Pancreas (tissue), 10 donors: Measurements from ENCODE around the gene BAHCC1. TPM values are rescaled to one million over a fixed set of nuclear protein-coding genes. Genes with fewer than 3 reads are reported as not detected.

Experiments used
- ATAC-seq, 4 donors: fragments of 200-7000 bp; cut with Tn5 transposase; one replicate each; pipeline versions ENCODE4 v1.8.0 to v1.9.1; 2020; ENCODE audit warnings: mild to moderate bottlenecking in 4 of 4, moderate library complexity in 4 of 4
- DNase-seq, 6 donors: peaks; one replicate each; pipeline ENCODE4 v3.0.0-alpha.2; 2020
- FAIRE-seq: peaks from 2 replicates; lab custom pipeline; 2012; peaks lifted over from hg19 to GRCh38; lab: Jason Lieb, UNC
- H3K27ac ChIP-seq, 4 donors: fragments of 200-600 bp; sonication (generic); 1 replicate in 3 of 4; 2 replicates in 1 of 4; pipeline versions ENCODE4 v1.5.0 to v1.8.0; 2020
- H3K27me3 ChIP-seq, 4 donors: fragments of 200-600 bp; one replicate each; pipeline ENCODE4 v1.8.0; 2021
- H3K36me3 ChIP-seq, 3 donors: fragments of 200-600 bp; sonication (generic) in 1 of 3; one replicate each; pipeline versions ENCODE4 v1.5.0 to v1.8.0; 2020 to 2021
- H3K4me1 ChIP-seq, 3 donors: fragments of 200-600 bp; one replicate each; pipeline ENCODE4 v1.8.0; 2021
- H3K4me3 ChIP-seq, 4 donors: fragments of 200-600 bp; sonication (generic) in 2 of 4; one replicate each; pipeline versions ENCODE4 v1.5.0 to v1.8.0; 2020 to 2021
- H3K9me3 ChIP-seq, 4 donors: fragments of 200-600 bp; one replicate each; pipeline ENCODE4 v1.8.0; 2021
- CTCF ChIP-seq, 4 donors: fragments of 200-600 bp; sonication (generic) in 3 of 4; IDR thresholded peaks; one replicate each; pipeline versions ENCODE4 v1.5.0 to v1.8.0; 2021; ENCODE audit warnings: antibody characterized with exemption in 4 of 4
- WGBS, 2 donors: extraction: QIAGEN DNeasy Blood & Tissue Kit; methylation state at CpG; one replicate each; pipeline ENCODE4 v1.1.7; 2013; 5-methylcytosine and 5-hydroxymethylcytosine counted together
- intact Hi-C, 3 donors: fragments of 100-400 bp; cut with DNase I; formaldehyde crosslinking; loops; one replicate each; pipeline versions ENCODE4 v1.11.1 to v1.14.2; 2022
- polyA plus RNA-seq, 2 donors: library from polyadenylated mRNA; stranded (reverse); fragments of 200-250 nt; gene quantifications; one replicate each; pipeline ENCODE4 v1.2.3, GENCODE V29; 2013
- total RNA-seq, 6 donors: library from RNA; stranded (reverse); fragmentation: NEBNext Ultra II Directional in 4 of 6; extraction: Animal tissue kit (Norgen Biotek cat#: 25700) in 4 of 6; gene quantifications; one replicate each; pipeline versions ENCODE4 v1.2.1 to v1.2.4, GENCODE V29; 2021 to 2023
- donor health status: healthy with polysubstance abuse.
- donor health status: DM: no; HTN: no; CAD: no; lungs with moderate emphysema.
- donor health status: DM: no; HTN: no; CAD: no.
- donor health status: control.
- donor health status: control.
- donor health status: Bipolar disorder and iron deficiency.
- donor health status: DM: yes; HTN: yes; CAD: no.
- donor health status: DM: no; HTN: no; CAD: no.
- donor health status: DM: no; HTN: no; CAD: no.
- donor health status: DM: yes; HTN: yes; CAD: no.

BAHCC1 gene
- total and polyA plus RNA-seq, 8 donors = 8.0 to 24.1 (median 10.5) TPM

- DNase-seq = peak in 2 of 6 donors; percentile 42 to 65
- no peak for TF ChIP-seq CTCF (IDR thresholded peaks at IDR 0.05)
- no peak for ATAC-seq
- WGBS, 2 donors = 82 to 94% methylated on average over 31 to 32 of the region's 32 CpGs
- H3K9me3 ChIP-seq = no peaks in the 10 kb centered on the region
- intact Hi-C loops = no loop called here
- no peak overlapping the region for H3K4me3 ChIP-seq
- peaks cover 19 to 22% (median 20%) of the 10 kb centered on the region in 3 donors for H3K4me1 ChIP-seq
- H3K27ac ChIP-seq = no peak overlapping the region
- FAIRE-seq = no peak
- H3K27me3 ChIP-seq = no peaks in the 10 kb centered on the region
- H3K36me3 ChIP-seq = no peaks in the 10 kb centered on the region
Measured at GRCh38 chr17:81368161-81369022, 26.9 kb upstream of the BAHCC1 start.

- no peak for DNase-seq
- Histone ChIP-seq H3K27me3 (no peaks in the 10 kb centered on the region), H3K4me1 (peaks cover 8 to 10% (median 9%) of the 10 kb centered on the region in 3 donors), H3K9me3 (no peaks in the 10 kb centered on the region), H3K27ac (no peak overlapping the region), H3K36me3 (no peaks in the 10 kb centered on the region), H3K4me3 (no peak overlapping the region)
- no peak for TF ChIP-seq CTCF (IDR thresholded peaks at IDR 0.05)
- intact Hi-C loops = no loop called here
- 87 to 95% methylated on average over 5 of the region's 5 CpGs for WGBS, 2 donors
- FAIRE-seq = no peak
- ATAC-seq = no peak
Measured at GRCh38 chr17:81370294-81370693, 25.0 kb upstream of the BAHCC1 start.

- intact Hi-C loops = no loop called here
- ATAC-seq (peak; percentile 45 to 81 (median 70)), FAIRE-seq (no peak), DNase-seq (peak in 2 of 6 donors; percentile 55 to 78)
- H3K9me3 ChIP-seq = no peaks in the 10 kb centered on the region
- no peaks in the 10 kb centered on the region for H3K36me3 ChIP-seq
- peak in 2 of 4 donors; percentile 9 to 12 for TF ChIP-seq CTCF (IDR thresholded peaks at IDR 0.05)
- no peak overlapping the region for H3K4me3 ChIP-seq
- H3K27me3 ChIP-seq = no peaks in the 10 kb centered on the region
- WGBS, 2 donors = 73 to 80% methylated on average over 19 to 22 of the region's 22 CpGs
- H3K4me1 ChIP-seq = no peaks in the 10 kb centered on the region
- no peak overlapping the region for H3K27ac ChIP-seq
Measured at GRCh38 chr17:81371910-81372760, 23.1 kb upstream of the BAHCC1 start.

GRCh38 chr17:81373536-81374160 lies 21.6 kb upstream of the BAHCC1 start:
- no peak for TF ChIP-seq CTCF (IDR thresholded peaks at IDR 0.05)
- Histone ChIP-seq H3K9me3 (no peaks in the 10 kb centered on the region), H3K36me3 (no peaks in the 10 kb centered on the region), H3K4me1 (no peaks in the 10 kb centered on the region), H3K27me3 (no peaks in the 10 kb centered on the region), H3K27ac (no peak overlapping the region), H3K4me3 (no peak overlapping the region)
- intact Hi-C loops = no loop called here
- 91 to 92% methylated on average over 24 of the region's 24 CpGs for WGBS, 2 donors
- ATAC-seq (peak in 2 of 4 donors; percentile 37 to 48), DNase-seq (peak in 1 of 6 donors; percentile 32), FAIRE-seq (no peak)
